Loucy (cell line): ENCODE data around the gene CELF4.

Source experiments
- H2AFZ ChIP-seq: fragments of 200-600 bp; sonication (generic); 2 replicates; pipeline ENCODE4 v1.6.0; 2016; ENCODE audit warnings: antibody characterized with exemption, mild to moderate bottlenecking, low read length, moderate library complexity
- H3F3A ChIP-seq: fragments of 200-600 bp; 2 replicates; pipeline ENCODE4 v1.6.0; 2016; ENCODE audit warnings: antibody characterized with exemption, low read depth, mild to moderate bottlenecking
- H3K27me3 ChIP-seq: fragments of 200-600 bp; sonication (generic); 2 replicates; pipeline ENCODE4 v1.6.1; 2014; ENCODE audit warnings: low read length, mild to moderate bottlenecking; ENCODE audit not compliant: insufficient read depth, poor library complexity, severe bottlenecking
- H3K36me3 ChIP-seq: fragments of 200-600 bp; sonication (generic); 2 replicates; pipeline ENCODE4 v1.6.1; 2016; ENCODE audit warnings: low read length; ENCODE audit not compliant: insufficient read depth
- H3K4me1 ChIP-seq: fragments of 200-600 bp; sonication (generic); 2 replicates; pipeline ENCODE4 v1.5.1; 2014; ENCODE audit warnings: low read length, mild to moderate bottlenecking; ENCODE audit not compliant: insufficient read depth, poor library complexity, severe bottlenecking
- H3K4me2 ChIP-seq: fragments of 200-600 bp; sonication (generic); 2 replicates; pipeline ENCODE4 v1.6.0; 2014; ENCODE audit warnings: antibody characterized with exemption, low read length, low read depth, mild to moderate bottlenecking; ENCODE audit not compliant: poor library complexity, severe bottlenecking
- H3K4me3 ChIP-seq: fragments of 200-600 bp; sonication (generic); 2 replicates; pipeline ENCODE4 v1.5.1; 2014; ENCODE audit warnings: low read length, mild to moderate bottlenecking, mixed read lengths; ENCODE audit not compliant: poor library complexity, severe bottlenecking
- H3K79me2 ChIP-seq: fragments of 200-600 bp; sonication (generic); 2 replicates; pipeline ENCODE4 v1.6.1; 2014; ENCODE audit warnings: low read length; ENCODE audit not compliant: insufficient read depth
- H3K9ac ChIP-seq: fragments of 200-600 bp; sonication (generic); 2 replicates; pipeline ENCODE4 v1.6.0; 2014; ENCODE audit warnings: mild to moderate bottlenecking, low read depth, low read length, moderate library complexity; ENCODE audit not compliant: poor library complexity, severe bottlenecking
- H3K9me2 ChIP-seq: fragments of 200-600 bp; sonication (generic); replicated peaks from 2 replicates; pipeline ENCODE4 v1.6.1; 2016; ENCODE audit warnings: low read depth, low read length, mixed read lengths
- H3K9me3 ChIP-seq: fragments of 200-600 bp; sonication (generic); 2 replicates; pipeline ENCODE4 v1.6.1; 2014; ENCODE audit warnings: mild to moderate bottlenecking, antibody characterized with exemption, low read length, low read depth; ENCODE audit not compliant: insufficient read depth
- H4K20me1 ChIP-seq: fragments of 200-600 bp; sonication (generic); 2 replicates; pipeline ENCODE4 v1.6.0; 2014; ENCODE audit warnings: antibody characterized with exemption, low read length, mild to moderate bottlenecking; ENCODE audit not compliant: insufficient read depth, poor library complexity, severe bottlenecking
- CTCF ChIP-seq: fragments of 200-600 bp; sonication (generic); conservative IDR thresholded peaks from 2 replicates; pipeline ENCODE4 v1.5.1; 2014; ENCODE audit warnings: mild to moderate bottlenecking, antibody characterized with exemption, low read length
- EZH2phosphoT487 ChIP-seq: fragments of 200-600 bp; IDR thresholded peaks from 2 replicates; pipeline ENCODE4 v1.6.1; 2018; ENCODE audit warnings: antibody characterized with exemption, mild to moderate bottlenecking, moderate library complexity, borderline replicate concordance

Gene CELF4

GRCh38 chr18:37496568-37496967 is 69.0 kb downstream of the CELF4 start:
- no peak overlapping the region for H3K4me3 ChIP-seq
- H3K27me3 ChIP-seq: no peaks in the 10 kb centered on the region
- no peaks in the 10 kb centered on the region for H3K9me2 ChIP-seq
- no peak for TF ChIP-seq CTCF
- H3K4me2 ChIP-seq: no peak overlapping the region
- H4K20me1 ChIP-seq: no peaks in the 10 kb centered on the region
- no peaks in the 10 kb centered on the region for H3K9me3 ChIP-seq
- no peaks in the 10 kb centered on the region for H3F3A ChIP-seq
- H3K9ac ChIP-seq: no peak overlapping the region
- no peaks in the 10 kb centered on the region for H3K36me3 ChIP-seq
- no peaks in the 10 kb centered on the region for H3K79me2 ChIP-seq
- no peak overlapping the region for H2AFZ ChIP-seq
- no peaks in the 10 kb centered on the region for H3K4me1 ChIP-seq

GRCh38 chr18:37495354-37495753 is 70.2 kb downstream of the CELF4 start:
- H3K36me3 ChIP-seq: no peaks in the 10 kb centered on the region
- H3K79me2 ChIP-seq: no peaks in the 10 kb centered on the region
- H2AFZ ChIP-seq: no peak overlapping the region
- TF ChIP-seq CTCF (no peak), EZH2phosphoT487 (no peak)
- H3K9me2 ChIP-seq: no peaks in the 10 kb centered on the region
- H3F3A ChIP-seq: no peaks in the 10 kb centered on the region
- no peaks in the 10 kb centered on the region for H3K9me3 ChIP-seq
- H3K4me2 ChIP-seq: no peak overlapping the region
- no peaks in the 10 kb centered on the region for H3K27me3 ChIP-seq
- no peaks in the 10 kb centered on the region for H4K20me1 ChIP-seq
- H3K4me3 ChIP-seq: no peak overlapping the region
- no peaks in the 10 kb centered on the region for H3K4me1 ChIP-seq
- no peak overlapping the region for H3K9ac ChIP-seq

GRCh38 chr18:37494406-37494805 is 71.2 kb downstream of the CELF4 start:
- no peak overlapping the region for H2AFZ ChIP-seq
- TF ChIP-seq CTCF (no peak), EZH2phosphoT487 (no peak)

More at GRCh38 chr18:37494406-37494805, 71.2 kb downstream of the CELF4 start:
- H3K4me1 ChIP-seq: no peaks in the 10 kb centered on the region
- no peak overlapping the region for H3K9ac ChIP-seq
- H3K79me2 ChIP-seq: no peaks in the 10 kb centered on the region
- H3K9me3 ChIP-seq: no peaks in the 10 kb centered on the region
- no peak overlapping the region for H3K4me2 ChIP-seq
- no peaks in the 10 kb centered on the region for H4K20me1 ChIP-seq
- H3K9me2 ChIP-seq: no peaks in the 10 kb centered on the region
- H3K36me3 ChIP-seq: no peaks in the 10 kb centered on the region
- no peak overlapping the region for H3K4me3 ChIP-seq
- H3F3A ChIP-seq: no peaks in the 10 kb centered on the region
- no peaks in the 10 kb centered on the region for H3K27me3 ChIP-seq
